HAP-1 (cell line): Measurements from ENCODE around the gene RPL18.
"Not testable (repeated sequence)": the region's sequence is repeated elsewhere in the genome, so short reads cannot be mapped to it uniquely, and the experiment has no call there.

Experiments
- DNase-seq, 2 experiments: peaks; one replicate each; pipeline ENCODE4 v3.0.0-alpha.2; 2016 to 2020; ENCODE audit warnings: low spot score in 2 of 2
- H3K27me3 ChIP-seq: fragments of 250-450 bp; sonication (Bioruptor Pico); 2 replicates; pipeline ENCODE4 v1.5.1; 2020; ENCODE audit warnings: low read depth, mild to moderate bottlenecking, moderate library complexity
- H3K36me3 ChIP-seq: fragments of 250-450 bp; sonication (Bioruptor Pico); replicated peaks from 2 replicates; pipeline ENCODE4 v1.5.1; 2020; ENCODE audit warnings: mild to moderate bottlenecking
- H3K4me1 ChIP-seq: fragments of 250-450 bp; sonication (Bioruptor Pico); 2 replicates; pipeline ENCODE4 v1.5.1; 2020; ENCODE audit warnings: mild to moderate bottlenecking
- H3K4me3 ChIP-seq: fragments of 250-450 bp; sonication (Bioruptor Pico); 2 replicates; pipeline ENCODE4 v1.5.1; 2020; ENCODE audit warnings: mild to moderate bottlenecking, moderate library complexity
- H3K9me3 ChIP-seq: fragments of 250-450 bp; sonication (Bioruptor Pico); 2 replicates; pipeline ENCODE4 v1.5.1; 2020; ENCODE audit warnings: mild to moderate bottlenecking, moderate library complexity
- in situ Hi-C: fragments of 300-500 bp; cut with MboI; formaldehyde crosslinking; loops from 3 replicates; pipeline ENCODE4 v1.14.3; 2020; ENCODE audit warnings: low sequenced_read_pairs, inconsistent platforms, mixed read lengths

Gene RPL18

GRCh38 chr19:48587387-48587786 lies 31.6 kb downstream of the RPL18 start:
- no peaks in the 10 kb centered on the region for H3K9me3 ChIP-seq
- no peaks in the 10 kb centered on the region for H3K27me3 ChIP-seq
- H3K4me3 ChIP-seq = no peak overlapping the region
- in situ Hi-C loops = loop anchor here (5.0 to 25.0 kb wide), 3 partner anchors 80 to 625 kb away; no protein-coding TSS in a partner anchor
- peaks cover 12% of the 10 kb centered on the region for H3K4me1 ChIP-seq
- no peak for DNase-seq
- H3K36me3 ChIP-seq = no peaks in the 10 kb centered on the region

- no peaks in the 10 kb centered on the region for H3K36me3 ChIP-seq
- H3K4me1 ChIP-seq = peaks cover 7% of the 10 kb centered on the region
- in situ Hi-C loops = loop anchor here (5.0 to 25.0 kb wide), 3 partner anchors 267 to 620 kb away; no protein-coding TSS in a partner anchor
- H3K4me3 ChIP-seq = no peak overlapping the region
- H3K27me3 ChIP-seq = no peaks in the 10 kb centered on the region
- no peaks in the 10 kb centered on the region for H3K9me3 ChIP-seq
- no peak for DNase-seq
These were observed 36.8 kb downstream of the RPL18 start for GRCh38 chr19:48582168-48582567.

- Histone ChIP-seq H3K4me1 (peaks cover 11% of the 10 kb centered on the region), H3K4me3 (no peak overlapping the region), H3K27me3 (no peaks in the 10 kb centered on the region), H3K36me3 (no peaks in the 10 kb centered on the region), H3K9me3 (no peaks in the 10 kb centered on the region)
- in situ Hi-C loops = loop anchor here (25.0 kb wide), 1 partner anchor 617 kb away; no protein-coding TSS in a partner anchor
- DNase-seq = no peak
These were observed 40.1 kb downstream of the RPL18 start for GRCh38 chr19:48578891-48579290.

- H3K4me1 ChIP-seq, H3K27me3 ChIP-seq, H3K36me3 ChIP-seq, DNase-seq, H3K9me3 ChIP-seq, H3K4me3 ChIP-seq: not testable (repeated sequence)
- in situ Hi-C loops = loop anchor here (25.0 kb wide), 1 partner anchor 616 kb away; no protein-coding TSS in a partner anchor
These were observed 41.1 kb downstream of the RPL18 start for GRCh38 chr19:48577908-48578307.

- Histone ChIP-seq H3K27me3 (no peaks in the 10 kb centered on the region), H3K36me3 (no peaks in the 10 kb centered on the region), H3K9me3 (no peaks in the 10 kb centered on the region), H3K4me3 (no peak overlapping the region), H3K4me1 (peaks cover 6% of the 10 kb centered on the region)
- no peak for DNase-seq
- in situ Hi-C loops = loop anchor here (25.0 kb wide), 1 partner anchor 614 kb away; no protein-coding TSS in a partner anchor
These were observed 42.9 kb downstream of the RPL18 start for GRCh38 chr19:48575931-48576622.

GRCh38 chr19:48573163-48573505 lies 45.8 kb downstream of the RPL18 start:
- Histone ChIP-seq H3K27me3 (no peaks in the 10 kb centered on the region), H3K9me3 (no peaks in the 10 kb centered on the region), H3K4me1 (peaks cover 9% of the 10 kb centered on the region), H3K4me3 (no peak overlapping the region), H3K36me3 (no peaks in the 10 kb centered on the region)
- in situ Hi-C loops = no loop called here
- DNase-seq = no peak

GRCh38 chr19:48571378-48572162 lies 47.4 kb downstream of the RPL18 start:
- H3K9me3 ChIP-seq = no peaks in the 10 kb centered on the region
- H3K36me3 ChIP-seq = no peaks in the 10 kb centered on the region
- no peak overlapping the region for H3K4me3 ChIP-seq
- no peak for DNase-seq
- peaks cover 9% of the 10 kb centered on the region for H3K4me1 ChIP-seq
- in situ Hi-C loops = no loop called here
- H3K27me3 ChIP-seq = no peaks in the 10 kb centered on the region

GRCh38 chr19:48569814-48570213 lies 49.2 kb downstream of the RPL18 start:
- DNase-seq = peak; percentile 29 to 53
- Histone ChIP-seq H3K4me1 (peaks cover 17% of the 10 kb centered on the region), H3K36me3 (no peaks in the 10 kb centered on the region), H3K27me3 (no peaks in the 10 kb centered on the region), H3K4me3 (no peak overlapping the region), H3K9me3 (no peaks in the 10 kb centered on the region)
- in situ Hi-C loops = no loop called here

GRCh38 chr19:48568345-48568886 lies 50.6 kb downstream of the RPL18 start:
- Histone ChIP-seq H3K27me3 (no peaks in the 10 kb centered on the region), H3K36me3 (no peaks in the 10 kb centered on the region), H3K4me3 (no peak overlapping the region), H3K9me3 (no peaks in the 10 kb centered on the region), H3K4me1 (peaks cover 13% of the 10 kb centered on the region)
- DNase-seq = no peak
- in situ Hi-C loops = no loop called here
